ENCODE data around the gene AQP12A. TPM values are rescaled to one million over a fixed set of nuclear protein-coding genes. Genes with fewer than 3 reads are reported as not detected.

The AQP12A gene
- total RNA-seq, 1 donor from 2014 or later: not detected

Other genes starting within 250 kb of the AQP12A start
- gene ANKMY1, start 133.9 kb upstream of the AQP12A start, total RNA-seq: 5.1 TPM
- 13.2 TPM for gene DUSP28, start 131.5 kb upstream of the AQP12A start, total RNA-seq
- 105 TPM for gene RNPEPL1, start 123.4 kb upstream of the AQP12A start, total RNA-seq
- gene CAPN10, start 105.1 kb upstream of the AQP12A start, total RNA-seq: 51.2 TPM
- gene GPR35, start 66.4 kb upstream of the AQP12A start, total RNA-seq: 2.1 TPM
- not detected for gene AQP12B, start 9.0 kb upstream of the AQP12A start, total RNA-seq
- gene KIF1A, start 128.4 kb downstream of the AQP12A start, total RNA-seq: 1.6 TPM
- gene AGXT, start 177.0 kb downstream of the AQP12A start, total RNA-seq: 0.12 TPM
- not detected for gene MAB21L4, start 204.3 kb downstream of the AQP12A start, total RNA-seq
- not detected for gene CROCC2, start 214.5 kb downstream of the AQP12A start, total RNA-seq

All from left ventricle myocardium superior (tissue), 1 donor.